C4-2B (cell line): ENCODE results near the gene MEIS1.

Experiments used
- H3K27ac ChIP-seq: fragments of 450-650 bp; 2 replicates; pipeline ENCODE4 v1.5.1; 2017
- CTCF ChIP-seq: fragments of 450-650 bp; conservative IDR thresholded peaks from 2 replicates; pipeline ENCODE4 v1.5.1; 2017; ENCODE audit warnings: mild to moderate bottlenecking
- ZFX ChIP-seq: fragments of 450-650 bp; IDR thresholded peaks from 2 replicates; pipeline ENCODE4 v1.6.1; 2017

MEIS1 gene

GRCh38 chr2:66460031-66460430 lies 25.1 kb downstream of the MEIS1 start:
- no peak for TF ChIP-seq ZFX
- TF ChIP-seq CTCF = no peak
- H3K27ac ChIP-seq = no peak overlapping the region

- H3K27ac ChIP-seq = no peak overlapping the region
- TF ChIP-seq ZFX (no peak), CTCF (no peak)
These were observed 26.2 kb downstream of the MEIS1 start for GRCh38 chr2:66461001-66461663.

GRCh38 chr2:66461664-66462500 lies 27.0 kb downstream of the MEIS1 start:
- H3K27ac ChIP-seq = no peak overlapping the region
- TF ChIP-seq CTCF (no peak), ZFX (no peak)

- TF ChIP-seq CTCF = no peak
- no peak for TF ChIP-seq ZFX
- no peak overlapping the region for H3K27ac ChIP-seq
These were observed 27.5 kb downstream of the MEIS1 start for GRCh38 chr2:66462501-66462825.

- TF ChIP-seq CTCF (no peak), ZFX (no peak)
- H3K27ac ChIP-seq = no peak overlapping the region
These were observed 28.4 kb downstream of the MEIS1 start for GRCh38 chr2:66463206-66463755.

- TF ChIP-seq ZFX = no peak
- TF ChIP-seq CTCF = no peak
- H3K27ac ChIP-seq = no peak overlapping the region
These were observed 30.2 kb downstream of the MEIS1 start for GRCh38 chr2:66464930-66465637.

GRCh38 chr2:66466433-66466832 lies 31.5 kb downstream of the MEIS1 start:
- H3K27ac ChIP-seq = peak overlapping the region; percentile 47; the same call in 1 of the 2 replicates
- no peak for TF ChIP-seq ZFX
- TF ChIP-seq CTCF = no peak
